Common myeloid progenitor, CD34-positive (primary cell): ENCODE data around the gene PTPRM.
A peak's percentile ranks its signal among the peaks of the same experiment; 100 is the strongest.

Experiments
- CTCF ChIA-PET: fragments of 350-600 bp; sonication (Branson Sonifier 250); formaldehyde crosslinking; loops from one replicate; lab custom pipeline; 2021; ENCODE audit warnings: antibody characterized with exemption; lab: Charles Lee
- POLR2A ChIA-PET: fragments of 350-600 bp; sonication (Branson Sonifier 250); formaldehyde crosslinking; loops from one replicate; lab custom pipeline; 2021; ENCODE audit warnings: antibody characterized with exemption; lab: Charles Lee
- DNase-seq, 3 donors: peaks; one replicate each; pipeline versions ENCODE4 v3.0.0 to v3.0.0-alpha.2; 2013
- H3K27ac ChIP-seq, 2 experiments: 1 replicate in 1 of 2; 2 replicates in 1 of 2; pipeline ENCODE4 v1.7.0; 2013; ENCODE audit warnings: inconsistent platforms in 2 of 2, low read length in 2 of 2, mild to moderate bottlenecking in 2 of 2, low read depth in 1 of 2, moderate library complexity in 1 of 2; ENCODE audit not compliant: severe bottlenecking in 2 of 2, insufficient read depth in 1 of 2, poor library complexity in 1 of 2
- H3K27me3 ChIP-seq, 5 experiments: replicated peaks in 2 of 5; 1 replicate in 3 of 5; 2 replicates in 2 of 5; pipeline versions ENCODE4 v1.6.1 to v1.7.0; 2013; ENCODE audit warnings: low read length in 4 of 5, mild to moderate bottlenecking in 2 of 5, moderate library complexity in 2 of 5, inconsistent platforms in 1 of 5; ENCODE audit not compliant: insufficient read depth in 5 of 5, control insufficient read depth in 4 of 5
- H3K36me3 ChIP-seq, 4 experiments: 1 replicate in 2 of 4; 2 replicates in 2 of 4; pipeline versions ENCODE4 v1.6.1 to v1.7.0; 2013; ENCODE audit warnings: low read length in 3 of 4, control low read depth in 1 of 4, mild to moderate bottlenecking in 1 of 4; ENCODE audit not compliant: control insufficient read depth in 4 of 4, insufficient read depth in 4 of 4
- H3K4me1 ChIP-seq, 4 experiments: 1 replicate in 3 of 4; 2 replicates in 1 of 4; pipeline versions ENCODE4 v1.6.1 to v1.7.1; 2013; ENCODE audit warnings: low read length in 3 of 4, mild to moderate bottlenecking in 3 of 4, control low read depth in 1 of 4, inconsistent platforms in 1 of 4, moderate library complexity in 1 of 4; ENCODE audit not compliant: control insufficient read depth in 4 of 4, insufficient read depth in 4 of 4; ENCODE audit errors: control extremely low read depth in 1 of 4
- H3K4me3 ChIP-seq, 7 experiments: 1 replicate in 4 of 7; 2 replicates in 3 of 7; pipeline versions ENCODE4 v1.5.1 to v1.7.0; 2013; ENCODE audit warnings: mild to moderate bottlenecking in 7 of 7, low read length in 6 of 7, moderate library complexity in 6 of 7, inconsistent platforms in 2 of 7, low read depth in 2 of 7, control low read depth in 1 of 7; ENCODE audit not compliant: insufficient read depth in 4 of 7, control insufficient read depth in 1 of 7; ENCODE audit errors: extremely low read depth in 1 of 7
- H3K9me3 ChIP-seq, 5 experiments: 1 replicate in 4 of 5; 2 replicates in 1 of 5; pipeline versions ENCODE4 v1.6.1 to v1.7.1; 2013; ENCODE audit warnings: low read length in 4 of 5, mild to moderate bottlenecking in 2 of 5, inconsistent platforms in 1 of 5, low read depth in 1 of 5, moderate library complexity in 1 of 5; ENCODE audit not compliant: control insufficient read depth in 4 of 5, insufficient read depth in 2 of 5; ENCODE audit errors: control extremely low read depth in 1 of 5
- WGBS: methylation state at CpG from one replicate; pipeline ENCODE4 v1.1.5; 2013; ENCODE audit not compliant: insufficient coverage; 5-methylcytosine and 5-hydroxymethylcytosine counted together

PTPRM gene

DNA sequence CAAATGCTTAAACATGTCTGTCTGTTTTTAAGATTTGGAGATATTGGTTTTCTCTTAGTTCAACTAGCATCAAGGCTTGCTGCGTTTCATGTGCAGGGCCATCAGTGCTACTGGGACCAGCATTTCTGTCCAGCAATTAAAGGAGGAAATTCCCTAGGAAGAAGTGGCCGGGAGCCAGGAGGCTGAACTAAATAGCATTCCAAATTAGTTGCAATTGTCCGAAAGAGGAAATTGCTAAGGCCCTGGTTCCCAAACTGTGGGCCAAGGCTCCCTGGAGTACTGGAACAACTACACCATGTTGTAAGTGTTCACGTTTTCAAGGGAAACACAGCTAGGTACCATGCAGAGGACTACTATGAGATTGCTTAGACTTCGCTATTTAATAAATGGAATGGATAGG, 257.9 kb downstream of the PTPRM start:
- Histone ChIP-seq H3K4me1 (peaks cover 0 to 8% (median 2%) of the 10 kb centered on the region in 4 experiments), H3K36me3 (no peaks in the 10 kb centered on the region), H3K4me3 (no peak overlapping the region), H3K27ac (no peak overlapping the region), H3K9me3 (no peaks in the 10 kb centered on the region), H3K27me3 (no peaks in the 10 kb centered on the region)
- POLR2A ChIA-PET = no interaction called here
- WGBS = 99% methylated on average over 5 of the region's 5 CpGs
- CTCF ChIA-PET = no interaction called here
- no peak for DNase-seq

DNA sequence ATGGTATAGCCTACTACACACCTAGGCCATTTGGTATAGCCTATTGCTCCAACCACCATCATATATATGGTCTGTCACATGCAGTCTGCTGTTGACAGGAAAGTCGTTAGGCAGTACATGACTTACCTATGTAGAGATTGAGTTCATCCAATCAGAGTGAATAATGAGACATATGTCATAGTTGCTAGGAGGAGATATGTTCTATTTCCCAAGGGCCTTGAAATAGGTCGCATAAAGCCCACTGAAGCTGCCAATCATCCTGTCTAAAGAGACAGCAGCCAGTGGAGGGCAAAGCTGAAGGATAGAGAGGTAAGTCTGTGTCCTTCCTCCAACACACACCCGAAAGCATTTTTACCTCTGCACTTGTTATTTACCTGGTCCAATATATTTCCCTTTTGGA, 263.4 kb downstream of the PTPRM start:
- H3K27me3 ChIP-seq = no peaks in the 10 kb centered on the region
- ChIA-PET CTCF (no interaction called here), POLR2A (no interaction called here)

DNA sequence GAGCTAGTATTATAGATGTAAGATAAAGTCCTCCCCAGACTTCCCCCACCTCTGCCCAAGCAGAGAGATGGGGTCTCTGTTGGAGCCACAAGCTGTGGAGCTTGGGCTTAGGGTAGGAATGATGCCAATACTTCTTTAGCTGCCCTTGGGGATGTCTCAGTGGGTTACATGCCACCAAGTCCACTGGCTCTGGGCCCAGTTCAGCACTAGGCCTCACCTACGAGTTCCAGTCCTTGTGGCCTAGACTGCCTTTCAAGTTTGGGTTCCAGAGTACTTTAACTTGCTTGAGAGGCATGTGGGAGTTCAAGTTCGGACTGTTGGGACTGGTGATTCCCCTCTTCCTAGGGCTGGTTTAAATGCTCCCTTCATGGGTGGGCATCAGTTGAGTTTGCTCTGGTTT, 272.4 kb downstream of the PTPRM start:
- POLR2A ChIA-PET = no interaction called here

More for the DNA sequence above, 263.4 kb downstream of the PTPRM start:
- no peaks in the 10 kb centered on the region for H3K36me3 ChIP-seq
- H3K4me1 ChIP-seq = no peaks in the 10 kb centered on the region
- no peak overlapping the region for H3K4me3 ChIP-seq
- peaks cover 0 to 4% (median 0%) of the 10 kb centered on the region in 5 experiments for H3K9me3 ChIP-seq
- H3K27ac ChIP-seq = no peak overlapping the region
- WGBS = 100% methylated on average over 1 of the region's 3 CpGs
- DNase-seq = peak in 2 of 3 donors; percentile 4 to 8

DNA sequence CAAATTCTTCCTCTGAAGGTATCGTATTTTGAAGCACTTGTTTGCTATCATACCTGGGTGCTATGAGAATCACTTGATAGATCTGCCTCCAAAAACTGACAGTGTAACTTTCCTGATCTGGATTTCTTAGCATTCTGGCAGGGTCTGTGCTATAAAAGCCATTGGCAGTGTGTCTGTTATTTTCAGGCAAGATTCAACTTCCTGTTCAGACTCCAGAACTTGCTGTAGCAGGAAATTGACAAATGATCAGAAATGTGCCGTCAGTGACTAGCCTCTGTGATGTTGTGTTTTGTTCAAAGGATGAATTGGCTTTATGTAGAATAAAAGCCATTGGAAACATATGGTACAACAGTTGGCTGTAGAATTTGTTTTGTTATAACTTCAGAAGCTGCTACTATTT, 273.3 kb downstream of the PTPRM start:
- no peak overlapping the region for H3K4me3 ChIP-seq
- ChIA-PET CTCF (no interaction called here), POLR2A (no interaction called here)
- peak overlapping the region in 1 of 2 experiments; percentile 49 for H3K27ac ChIP-seq
- peak in 2 of 3 donors; percentile 4 to 9 for DNase-seq
- peaks cover 0 to 8% (median 3%) of the 10 kb centered on the region in 4 experiments for H3K4me1 ChIP-seq
- H3K9me3 ChIP-seq = peaks cover 0 to 24% (median 5%) of the 10 kb centered on the region in 5 experiments
- WGBS = 35% methylated on average over 2 of the region's 2 CpGs
- no peaks in the 10 kb centered on the region for H3K27me3 ChIP-seq
- no peaks in the 10 kb centered on the region for H3K36me3 ChIP-seq

More for the DNA sequence above, 272.4 kb downstream of the PTPRM start:
- no peak for DNase-seq
- Histone ChIP-seq H3K36me3 (no peaks in the 10 kb centered on the region), H3K27ac (no peak overlapping the region), H3K9me3 (peaks cover 0 to 21% (median 3%) of the 10 kb centered on the region in 5 experiments), H3K4me1 (peaks cover 0 to 8% (median 3%) of the 10 kb centered on the region in 4 experiments), H3K4me3 (no peak overlapping the region), H3K27me3 (no peaks in the 10 kb centered on the region)
- CTCF ChIA-PET = no interaction called here
- 91% methylated on average over 2 of the region's 2 CpGs for WGBS

DNA sequence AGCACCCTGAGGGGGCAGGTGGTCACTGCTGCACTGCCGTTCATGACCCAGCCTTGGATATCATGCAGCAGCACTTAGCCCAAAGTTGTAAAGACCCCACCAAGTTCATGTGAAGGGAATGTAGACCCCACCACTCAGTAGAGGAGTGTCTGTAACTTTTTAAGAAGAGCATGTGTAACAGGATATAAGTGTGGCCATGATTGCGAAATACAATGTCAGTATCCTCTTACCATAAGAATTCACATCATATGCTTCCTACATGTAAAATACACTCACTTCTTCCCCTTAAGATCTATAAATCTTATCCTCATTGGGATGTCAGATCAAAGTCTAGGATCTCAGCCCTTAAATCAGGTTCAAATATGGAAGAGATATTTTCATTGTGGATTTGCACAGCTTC, 276.9 kb downstream of the PTPRM start:
- peaks cover 0 to 8% (median 3%) of the 10 kb centered on the region in 4 experiments for H3K4me1 ChIP-seq

DNA sequence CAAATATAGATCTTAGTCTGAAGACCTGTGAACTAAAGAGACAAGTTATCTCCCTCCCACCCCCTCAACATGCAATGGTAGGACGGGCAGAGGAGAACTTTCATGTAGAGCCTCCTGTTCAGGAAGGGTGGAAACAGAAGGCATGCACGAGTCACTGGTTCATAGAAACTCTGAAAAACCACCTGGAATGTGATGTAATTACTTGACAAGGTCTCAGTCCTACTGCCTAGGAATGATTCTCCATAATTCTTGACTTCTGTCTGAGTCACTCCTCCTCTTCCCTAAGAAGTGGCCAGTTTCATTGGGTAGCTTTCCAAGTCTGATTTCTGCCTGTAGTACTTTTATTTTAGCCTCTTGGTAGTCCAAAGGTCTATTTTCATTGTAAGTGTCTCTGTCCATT, 277.3 kb downstream of the PTPRM start:
- Histone ChIP-seq H3K27me3 (no peaks in the 10 kb centered on the region), H3K4me3 (no peak overlapping the region), H3K4me1 (peaks cover 0 to 8% (median 3%) of the 10 kb centered on the region in 4 experiments), H3K36me3 (no peaks in the 10 kb centered on the region), H3K9me3 (peaks cover 2 to 25% (median 4%) of the 10 kb centered on the region in 5 experiments), H3K27ac (no peak overlapping the region)
- WGBS = 94% methylated on average over 2 of the region's 2 CpGs
- no peak for DNase-seq
- CTCF ChIA-PET = no interaction called here
- POLR2A ChIA-PET = no interaction called here

More for the DNA sequence above, 276.9 kb downstream of the PTPRM start:
- H3K9me3 ChIP-seq = peaks cover 2 to 24% (median 4%) of the 10 kb centered on the region in 5 experiments
- no peak overlapping the region for H3K27ac ChIP-seq
- no peaks in the 10 kb centered on the region for H3K36me3 ChIP-seq
- no peaks in the 10 kb centered on the region for H3K27me3 ChIP-seq
- POLR2A ChIA-PET = no interaction called here
- no peak overlapping the region for H3K4me3 ChIP-seq
- CTCF ChIA-PET = no interaction called here
- WGBS = 100% methylated on average over 1 of the region's 2 CpGs
- peak in 1 of 3 donors; percentile 11 for DNase-seq

DNA sequence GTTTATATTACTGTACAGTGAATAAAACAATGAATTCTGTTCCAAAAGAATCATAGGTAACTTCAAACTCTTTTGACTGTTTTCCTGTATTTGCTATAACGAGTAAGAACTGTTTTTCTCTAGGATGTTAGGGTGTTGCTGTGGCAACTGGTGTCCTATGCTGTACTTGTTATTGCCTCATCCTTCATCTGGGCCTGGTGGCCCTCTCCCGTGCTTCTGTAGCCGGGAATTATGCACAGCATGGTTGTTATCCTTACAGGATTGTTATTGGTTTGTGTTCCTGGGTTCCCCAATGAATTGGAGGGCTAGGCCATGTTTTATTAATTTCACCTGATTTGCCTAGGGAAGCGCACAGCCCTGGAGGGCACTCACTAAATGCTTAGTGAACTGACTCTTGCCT, 279.2 kb downstream of the PTPRM start:
- ChIA-PET CTCF (no interaction called here), POLR2A (no interaction called here)

More for the DNA sequence above, 279.2 kb downstream of the PTPRM start:
- 100% methylated on average over 4 of the region's 4 CpGs for WGBS
- DNase-seq = no peak
- H3K9me3 ChIP-seq = peaks cover 2 to 28% (median 5%) of the 10 kb centered on the region in 5 experiments
- H3K4me3 ChIP-seq = no peak overlapping the region
- no peaks in the 10 kb centered on the region for H3K27me3 ChIP-seq
- no peaks in the 10 kb centered on the region for H3K36me3 ChIP-seq
- H3K27ac ChIP-seq = no peak overlapping the region
- H3K4me1 ChIP-seq = no peaks in the 10 kb centered on the region
